ENCODE results near the gene CHI3L2. TPM values are rescaled to one million over a fixed set of nuclear protein-coding genes. Genes with fewer than 3 reads are reported as not detected.
"Not testable (repeated sequence)": the region's sequence is repeated elsewhere in the genome, so short reads cannot be mapped to it uniquely, and the experiment has no call there.

The CHI3L2 gene
- total and polyA plus RNA-seq, 2 of the 4 experiments (the other 2 are of a cell fraction): 0.18 to 0.19 TPM

DNA sequence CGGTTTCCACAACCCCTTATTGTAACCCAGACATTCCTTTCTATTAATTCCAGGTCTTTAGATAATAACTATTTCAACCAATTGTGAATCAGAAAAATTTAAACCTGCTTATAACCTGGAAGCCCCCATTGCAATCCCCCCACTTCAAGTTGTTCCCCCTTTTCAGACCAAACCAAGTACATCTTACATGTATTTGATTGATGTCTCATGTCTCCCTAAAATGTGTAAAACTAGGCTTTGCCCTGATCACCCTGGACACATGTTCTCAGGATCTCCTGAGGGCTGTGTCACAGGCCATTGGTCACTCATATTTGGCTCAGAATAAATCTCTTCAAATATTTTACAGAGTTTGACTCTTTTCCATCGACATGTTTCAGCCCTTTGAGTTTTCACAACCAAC is 12.2 kb upstream of the CHI3L2 start:
- H3K27me3 ChIP-seq (ENCODE audit: control insufficient read depth, insufficient read depth, low read length); H3K27ac ChIP-seq (ENCODE audit: insufficient read depth, low read length); H3K14ac ChIP-seq (replicated peaks; ENCODE audit: low read depth, low read length); H3K4me3 ChIP-seq (ENCODE audit: insufficient read depth, low read depth, low read length); H2BK5ac ChIP-seq (ENCODE audit: low read depth, low read length, poor library complexity, severe bottlenecking); H2AK5ac ChIP-seq (ENCODE audit: low read depth, low read length); H2BK15ac ChIP-seq (ENCODE audit: low read depth, low read length); H3K9ac ChIP-seq (ENCODE audit: low read depth, low read length); H3K4me2 ChIP-seq (ENCODE audit: low read depth, low read length); BruUV-seq (replicated peaks); in situ Hi-C loops (cut with MboI; ENCODE audit: low sequenced_read_pairs); H3K9me1 ChIP-seq (ENCODE audit: insufficient read depth, low read length); H3K79me1 ChIP-seq (ENCODE audit: low read depth in 1 of 2, low read length in 2 of 2); H3K9me3 ChIP-seq (ENCODE audit: control insufficient read depth, insufficient read depth, low read length); DNase-seq; H4K20me1 ChIP-seq (ENCODE audit: insufficient read depth, low read length); H3K56ac ChIP-seq (ENCODE audit: extremely low read depth, insufficient read depth, low read length); H3K4me1 ChIP-seq (ENCODE audit: control insufficient read depth, insufficient read depth, low read length); H3K36me3 ChIP-seq (ENCODE audit: control insufficient read depth, insufficient read depth, low read length); ATAC-seq (ENCODE audit: low read depth); H2AK9ac ChIP-seq (replicated peaks; ENCODE audit: low read depth, low read length, poor library complexity); H2AFZ ChIP-seq (replicated peaks; ENCODE audit: low read length, poor library complexity); H3K23ac ChIP-seq (ENCODE audit: low read depth, low read length); intact Hi-C loops (cut with micrococcal nuclease); dilution Hi-C loops (cut with HindIII; ENCODE audit: low sequenced_read_pairs, unreplicated experiment); POLR2A ChIA-PET (ENCODE audit: unreplicated experiment): not testable (repeated sequence)
- peak overlapping the region; percentile 80; the same call in 1 of the 2 replicates for H3K4ac ChIP-seq (ENCODE audit: low read depth, low read length)
- peak overlapping the region in 1 of 2 experiments; percentile 74; a peak in 3 of 4 replicates for H4K8ac ChIP-seq (ENCODE audit: low read depth in 2 of 2, low read length in 2 of 2)
- peak overlapping the region; percentile 92; the same call in 1 of the 2 replicates for H2BK20ac ChIP-seq (ENCODE audit: low read depth, low read length)
- H2BK120ac ChIP-seq (ENCODE audit: low read depth, low read length): peak overlapping the region; percentile 94
- CTCF ChIA-PET: interaction anchor here (0.5 kb wide), 1 partner anchor 421 kb away, joined by 5 read pairs; no protein-coding TSS in a partner anchor
- WGBS, 2 experiments (ENCODE audit: extremely low coverage in 2 of 2, insufficient read length in 1 of 2): 75% methylated on average over 1 of the region's 2 CpGs; no CpG with 5 or more reads in 1 of the 2 experiments
- peak overlapping the region; percentile 82; the same call in 1 of the 2 replicates for H4K91ac ChIP-seq (ENCODE audit: insufficient read depth, low read depth, low read length)
- peak overlapping the region; percentile 93 for H4K5ac ChIP-seq (ENCODE audit: low read depth, low read length)
- H3K18ac ChIP-seq (ENCODE audit: low read depth, low read length): peak overlapping the region; percentile 95
